ENCODE results near the gene KCNV2. TPM values are rescaled to one million over a fixed set of nuclear protein-coding genes. Genes with fewer than 3 reads are reported as not detected.

The KCNV2 gene
- total and polyA plus RNA-seq, 2 of the 13 experiments (the other 11 are each of a cell fraction or from before 2014, with no cell fraction given), result not detected

DNA sequence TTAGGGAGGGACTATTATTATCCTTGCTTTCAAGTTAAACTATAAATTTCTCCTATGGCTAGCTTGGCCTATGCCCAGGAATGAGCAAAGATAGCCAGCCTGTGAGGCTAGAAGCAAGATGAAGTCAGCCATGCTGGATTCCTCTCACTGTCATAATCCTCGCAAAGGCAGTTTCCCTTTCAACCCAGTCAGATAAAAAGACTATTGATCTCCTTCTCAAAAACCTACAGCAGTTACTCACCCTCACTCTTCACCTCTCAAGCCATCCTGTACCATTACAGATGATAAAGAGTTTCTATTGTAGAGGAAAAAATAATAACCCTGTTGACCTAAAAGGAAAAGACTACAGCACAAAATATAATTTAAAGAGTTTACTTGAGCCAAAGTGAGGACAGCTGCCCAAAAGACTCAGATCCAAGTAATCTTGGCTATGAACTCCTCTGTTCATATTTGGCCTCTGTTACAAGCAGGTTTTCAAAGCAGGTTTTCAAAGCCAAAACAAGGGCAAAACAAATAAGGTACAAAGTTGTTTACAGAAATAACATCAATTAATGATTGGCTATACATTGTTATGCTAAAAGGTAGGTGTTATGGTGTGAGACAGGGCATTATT is 41.7 kb downstream of the KCNV2 start:
- CTCF ChIA-PET (ENCODE audit: low intra/inter-chr PET ratio, low total read pairs), result no interaction called here
- Histone ChIP-seq H3K4me2 (ENCODE audit: low read depth, low read length) (no peak overlapping the region), H3K9me3 (ENCODE audit: low read length) (no peaks in the 10 kb centered on the region), H3K27me3 (ENCODE audit: control insufficient read depth in 1 of 2, insufficient read depth in 2 of 2, low read length in 2 of 2) (no peaks in the 10 kb centered on the region), H3K4me1 (ENCODE audit: insufficient read depth, low read length) (no peaks in the 10 kb centered on the region), H3K27ac (ENCODE audit: extremely low read length, insufficient read depth, low read length) (no peak overlapping the region), H2AFZ (ENCODE audit: low read length) (no peak overlapping the region), H3K4me3 (replicated peaks in 1 of 3; ENCODE audit: insufficient read depth in 1 of 3, low read depth in 2 of 3, low read length in 3 of 3) (no peak overlapping the region), H3K9ac (ENCODE audit: insufficient read depth, low read depth, low read length) (no peak overlapping the region), H4K20me1 (ENCODE audit: insufficient read depth, low read length) (no peaks in the 10 kb centered on the region), H3K36me3 (replicated peaks in 1 of 2; ENCODE audit: control insufficient read depth in 1 of 2, insufficient read depth in 2 of 2, low read length in 2 of 2) (no peaks in the 10 kb centered on the region; a peak in 2 of 5 replicates), H3K79me2 (ENCODE audit: insufficient read depth, low read length) (no peaks in the 10 kb centered on the region)
- ATAC-seq (no peak), DNase-seq (ENCODE audit: low spot score) (no peak), FAIRE-seq (no peak)
- in situ Hi-C loops (cut with HindIII; ENCODE audit: extremely low pct_ligation_motif_present, low pct_unique_long_range_greater_than_20kb), result no loop called here
- POLR2A ChIA-PET, result no interaction called here
- intact Hi-C loops (cut with micrococcal nuclease; ENCODE audit: unreplicated experiment), result no loop called here
- BruUV-seq (replicated peaks), result no TSS peak
- TF ChIP-seq ZNF496 (CRISPR knock-in tag; IDR thresholded peaks at IDR 0.05; ENCODE audit: insufficient replicate concordance) (no peak), NFE2L1 (CRISPR knock-in tag; IDR thresholded peaks at IDR 0.05; ENCODE audit: borderline replicate concordance) (no peak), SNAPC2 (CRISPR knock-in tag; IDR thresholded peaks at IDR 0.05) (no peak), SMC3 (IDR thresholded peaks at IDR 0.05; ENCODE audit: low read length) (no peak), ZKSCAN5 (CRISPR knock-in tag; IDR thresholded peaks at IDR 0.05) (no peak), MED8 (CRISPR knock-in tag; IDR thresholded peaks at IDR 0.05; ENCODE audit: insufficient replicate concordance) (no peak), SP1 (IDR thresholded peaks at IDR 0.05) (no peak), SP1 (CRISPR knock-in tag; IDR thresholded peaks at IDR 0.05) (no peak), ZNF251 (CRISPR knock-in tag; IDR thresholded peaks at IDR 0.05) (no peak), NR2F1 (CRISPR knock-in tag; IDR thresholded peaks at IDR 0.05) (no peak), CBX2 (IDR thresholded peaks at IDR 0.05; ENCODE audit: low read depth, low read length) (no peak), CBX2 (CRISPR knock-in tag; IDR thresholded peaks at IDR 0.05; ENCODE audit: low read depth) (no peak), ZNF598 (CRISPR knock-in tag; IDR thresholded peaks at IDR 0.05; ENCODE audit: borderline replicate concordance) (no peak), TBX3 (IDR thresholded peaks at IDR 0.05; ENCODE audit: borderline replicate concordance) (no peak), DNMT3B (CRISPR knock-in tag; conservative IDR thresholded peaks at IDR 0.05) (no peak)
- TF ChIP-seq, protein P1, sequence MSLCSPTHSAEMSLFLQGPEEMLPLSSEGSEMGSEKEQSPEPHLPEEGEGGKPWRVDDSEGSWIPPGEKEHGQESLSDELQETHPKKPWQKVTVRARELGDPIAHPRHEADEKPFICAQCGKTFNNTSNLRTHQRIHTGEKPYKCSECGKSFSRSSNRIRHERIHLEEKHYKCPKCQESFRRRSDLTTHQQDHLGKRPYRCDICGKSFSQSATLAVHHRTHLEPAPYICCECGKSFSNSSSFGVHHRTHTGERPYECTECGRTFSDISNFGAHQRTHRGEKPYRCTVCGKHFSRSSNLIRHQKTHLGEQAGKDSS (CRISPR knock-in tag; IDR thresholded peaks at IDR 0.05; ENCODE audit: borderline replicate concordance, low read depth), result no peak
- TF ChIP-seq, protein P2, sequence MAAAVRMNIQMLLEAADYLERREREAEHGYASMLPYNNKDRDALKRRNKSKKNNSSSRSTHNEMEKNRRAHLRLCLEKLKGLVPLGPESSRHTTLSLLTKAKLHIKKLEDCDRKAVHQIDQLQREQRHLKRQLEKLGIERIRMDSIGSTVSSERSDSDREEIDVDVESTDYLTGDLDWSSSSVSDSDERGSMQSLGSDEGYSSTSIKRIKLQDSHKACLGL (CRISPR knock-in tag; IDR thresholded peaks at IDR 0.05), result no peak
- TF ChIP-seq, protein P3, sequence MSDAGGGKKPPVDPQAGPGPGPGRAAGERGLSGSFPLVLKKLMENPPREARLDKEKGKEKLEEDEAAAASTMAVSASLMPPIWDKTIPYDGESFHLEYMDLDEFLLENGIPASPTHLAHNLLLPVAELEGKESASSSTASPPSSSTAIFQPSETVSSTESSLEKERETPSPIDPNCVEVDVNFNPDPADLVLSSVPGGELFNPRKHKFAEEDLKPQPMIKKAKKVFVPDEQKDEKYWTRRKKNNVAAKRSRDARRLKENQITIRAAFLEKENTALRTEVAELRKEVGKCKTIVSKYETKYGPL (CRISPR knock-in tag; IDR thresholded peaks at IDR 0.05), result no peak
- TF ChIP-seq, protein P4, sequence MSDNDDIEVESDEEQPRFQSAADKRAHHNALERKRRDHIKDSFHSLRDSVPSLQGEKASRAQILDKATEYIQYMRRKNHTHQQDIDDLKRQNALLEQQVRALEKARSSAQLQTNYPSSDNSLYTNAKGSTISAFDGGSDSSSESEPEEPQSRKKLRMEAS (IDR thresholded peaks at IDR 0.05), result no peak
- 0% methylated on average over 1 of the region's 1 CpG for WGBS (ENCODE audit: low lambda C conversion rate)
